Muscle layer of colon (tissue), 2 donors: ENCODE measurements around the gene CACNA2D3.

Source experiments
- H3K27ac ChIP-seq: one replicate; pipeline ENCODE4 v1.7.0; 2013; ENCODE audit warnings: low read depth, mild to moderate bottlenecking, low read length, moderate library complexity
- H3K27me3 ChIP-seq, 2 donors: one replicate each; pipeline ENCODE4 v1.7.0; 2013; ENCODE audit warnings: low read length in 2 of 2, mild to moderate bottlenecking in 2 of 2; ENCODE audit not compliant: insufficient read depth in 2 of 2, control insufficient read depth in 1 of 2
- H3K36me3 ChIP-seq: one replicate; pipeline ENCODE4 v1.7.0; 2013; ENCODE audit warnings: mild to moderate bottlenecking, low read length; ENCODE audit not compliant: insufficient read depth
- H3K4me1 ChIP-seq: one replicate; pipeline ENCODE4 v1.7.0; 2013; ENCODE audit warnings: mild to moderate bottlenecking, low read length; ENCODE audit not compliant: insufficient read depth
- H3K4me3 ChIP-seq, 2 donors: one replicate each; pipeline ENCODE4 v1.7.0; 2013; ENCODE audit warnings: low read length in 2 of 2, low read depth in 1 of 2, mild to moderate bottlenecking in 1 of 2, moderate library complexity in 1 of 2
- H3K9ac ChIP-seq: one replicate; pipeline ENCODE4 v1.7.0; 2013; ENCODE audit warnings: low read length
- H3K9me3 ChIP-seq: one replicate; pipeline ENCODE4 v1.7.0; 2013; ENCODE audit warnings: mild to moderate bottlenecking, low read length
- donor health status: abdominal sarcoma.
- donor health status: Adenocarcinoma of cecum.

Gene CACNA2D3

DNA sequence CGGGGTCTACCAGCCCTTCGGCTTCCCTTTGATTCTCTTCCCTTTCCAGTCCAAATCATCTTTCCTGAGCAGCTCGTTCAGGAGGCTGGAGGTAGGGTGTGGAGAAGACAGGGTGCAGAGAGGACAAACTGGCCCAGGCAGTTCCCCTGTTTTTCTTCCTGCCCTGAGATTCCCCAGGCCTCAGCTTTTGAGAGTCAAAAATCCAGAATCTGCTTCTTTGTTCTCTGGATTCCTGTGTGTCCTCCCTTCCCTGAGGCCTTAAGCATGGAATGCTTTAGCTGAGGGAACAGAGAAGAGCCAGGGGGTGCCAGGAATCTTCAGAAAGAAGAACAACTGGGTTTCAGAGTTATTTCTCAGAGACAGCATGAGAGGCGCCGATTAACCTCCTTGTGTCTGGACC, 832.2 kb downstream of the CACNA2D3 start:
- H3K36me3 ChIP-seq = no peaks in the 10 kb centered on the region
- peaks cover 4% of the 10 kb centered on the region for H3K4me1 ChIP-seq
- no peak overlapping the region for H3K4me3 ChIP-seq
- H3K27ac ChIP-seq = no peak overlapping the region
- H3K9ac ChIP-seq = no peak overlapping the region
- no peaks in the 10 kb centered on the region for H3K27me3 ChIP-seq
- no peaks in the 10 kb centered on the region for H3K9me3 ChIP-seq

DNA sequence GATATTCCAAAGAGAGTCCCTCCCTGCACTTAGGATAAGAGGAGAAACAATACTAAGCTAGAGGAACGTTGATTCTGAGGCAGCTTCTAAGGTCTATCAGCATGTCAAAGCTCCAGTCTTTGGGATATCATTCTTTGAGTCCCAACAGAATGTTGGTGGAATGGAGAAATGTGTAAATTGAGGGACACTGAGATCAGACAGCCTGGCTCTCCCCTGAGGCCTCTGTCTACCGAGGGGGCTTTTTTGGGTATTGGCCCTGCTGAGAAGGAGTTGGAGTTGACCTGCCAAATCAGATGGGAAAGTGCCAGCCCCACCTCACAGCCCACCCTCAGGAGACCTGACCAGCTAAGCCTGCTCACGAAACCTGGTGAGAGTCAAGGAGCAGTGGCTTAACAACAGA, 833.1 kb downstream of the CACNA2D3 start:
- Histone ChIP-seq H3K4me1 (peaks cover 4% of the 10 kb centered on the region), H3K36me3 (no peaks in the 10 kb centered on the region), H3K4me3 (no peak overlapping the region), H3K27ac (no peak overlapping the region), H3K9ac (no peak overlapping the region), H3K9me3 (no peaks in the 10 kb centered on the region), H3K27me3 (no peaks in the 10 kb centered on the region)

GRCh38 chr3:54955941-54956340, 833.6 kb downstream of the CACNA2D3 start:
- no peaks in the 10 kb centered on the region for H3K36me3 ChIP-seq
- no peak overlapping the region for H3K27ac ChIP-seq
- H3K9ac ChIP-seq = no peak overlapping the region
- H3K27me3 ChIP-seq = no peaks in the 10 kb centered on the region
- peaks cover 4% of the 10 kb centered on the region for H3K4me1 ChIP-seq
- no peak overlapping the region for H3K4me3 ChIP-seq
- no peaks in the 10 kb centered on the region for H3K9me3 ChIP-seq

GRCh38 chr3:54957711-54958110, 835.4 kb downstream of the CACNA2D3 start:
- no peaks in the 10 kb centered on the region for H3K36me3 ChIP-seq
- H3K4me3 ChIP-seq = no peak overlapping the region
- no peak overlapping the region for H3K9ac ChIP-seq
- no peaks in the 10 kb centered on the region for H3K9me3 ChIP-seq
- H3K27me3 ChIP-seq = no peaks in the 10 kb centered on the region
- H3K27ac ChIP-seq = no peak overlapping the region
- no peaks in the 10 kb centered on the region for H3K4me1 ChIP-seq

- Histone ChIP-seq H3K4me1 (no peaks in the 10 kb centered on the region), H3K9me3 (no peaks in the 10 kb centered on the region), H3K27ac (no peak overlapping the region), H3K36me3 (no peaks in the 10 kb centered on the region), H3K27me3 (no peaks in the 10 kb centered on the region), H3K9ac (no peak overlapping the region), H3K4me3 (no peak overlapping the region)
These were observed 837.7 kb downstream of the CACNA2D3 start for GRCh38 chr3:54960082-54960481.

DNA sequence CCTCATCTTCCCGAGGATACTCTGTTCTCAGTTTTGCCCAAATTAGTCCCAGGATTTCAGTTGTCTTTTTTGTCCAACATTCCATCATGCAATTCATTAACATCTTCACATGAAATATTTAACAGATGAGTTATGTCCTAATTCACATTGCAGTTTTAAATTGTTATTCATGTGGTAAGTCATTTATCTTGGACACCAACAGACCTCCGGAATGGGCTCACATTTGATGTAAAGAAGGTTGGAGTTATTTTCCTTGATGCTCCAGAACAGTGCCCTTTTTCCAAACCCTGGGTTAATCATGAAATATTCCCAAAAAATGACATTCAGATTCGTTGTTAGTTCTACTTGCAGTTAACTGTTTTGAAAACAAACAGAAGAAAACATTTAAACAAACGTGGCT, 838.3 kb downstream of the CACNA2D3 start:
- Histone ChIP-seq H3K27ac (no peak overlapping the region), H3K36me3 (no peaks in the 10 kb centered on the region), H3K4me1 (no peaks in the 10 kb centered on the region), H3K9ac (no peak overlapping the region), H3K9me3 (no peaks in the 10 kb centered on the region), H3K27me3 (no peaks in the 10 kb centered on the region), H3K4me3 (no peak overlapping the region)

DNA sequence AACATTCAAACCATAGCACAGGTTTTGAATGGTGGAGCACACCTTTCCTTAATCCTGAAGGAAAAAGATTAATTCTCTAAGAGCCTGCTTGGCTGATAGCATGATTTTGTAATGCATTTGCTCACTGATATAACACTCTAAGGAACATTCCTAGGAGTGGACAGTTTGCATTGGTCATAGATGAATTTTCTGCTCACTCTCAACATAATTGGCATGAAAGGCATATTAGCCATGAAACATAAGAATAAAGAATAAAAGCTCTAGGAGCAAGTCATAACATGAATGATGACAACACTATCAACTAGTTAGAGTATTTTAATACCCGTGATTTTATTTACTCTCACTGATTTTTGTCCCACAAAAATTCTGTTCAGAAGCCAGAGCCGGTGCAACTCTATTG, 839.8 kb downstream of the CACNA2D3 start:
- Histone ChIP-seq H3K36me3 (no peaks in the 10 kb centered on the region), H3K4me1 (no peaks in the 10 kb centered on the region), H3K27ac (no peak overlapping the region), H3K4me3 (no peak overlapping the region), H3K9me3 (no peaks in the 10 kb centered on the region), H3K27me3 (no peaks in the 10 kb centered on the region), H3K9ac (no peak overlapping the region)

- no peaks in the 10 kb centered on the region for H3K36me3 ChIP-seq
- no peak overlapping the region for H3K4me3 ChIP-seq
- no peak overlapping the region for H3K27ac ChIP-seq
These were observed 841.3 kb downstream of the CACNA2D3 start for GRCh38 chr3:54963641-54964040.

GRCh38 chr3:54964081-54964480, 841.7 kb downstream of the CACNA2D3 start:
- H3K36me3 ChIP-seq = no peaks in the 10 kb centered on the region

More at GRCh38 chr3:54963641-54964040, 841.3 kb downstream of the CACNA2D3 start:
- Histone ChIP-seq H3K9ac (no peak overlapping the region), H3K27me3 (no peaks in the 10 kb centered on the region), H3K4me1 (no peaks in the 10 kb centered on the region), H3K9me3 (no peaks in the 10 kb centered on the region)

DNA sequence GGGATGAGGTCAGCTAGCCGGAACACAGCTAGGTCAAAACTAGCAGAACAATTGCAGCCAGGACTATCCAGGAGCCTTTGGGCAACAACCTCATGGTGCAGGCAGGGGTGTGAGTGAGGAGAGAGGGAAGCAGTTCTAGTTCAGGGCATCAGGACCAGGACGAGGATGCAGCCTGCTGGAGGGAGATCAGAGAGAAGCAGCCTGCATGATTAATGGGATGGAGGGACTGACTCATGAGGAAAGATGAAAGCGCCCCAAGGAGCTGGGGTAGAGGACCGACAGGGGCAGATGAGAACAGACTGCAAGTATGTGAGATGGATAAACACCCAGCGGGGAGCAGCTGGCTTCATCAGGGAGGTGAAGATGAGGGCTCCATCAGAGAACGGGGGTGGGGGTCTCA, 843.4 kb downstream of the CACNA2D3 start:
- Histone ChIP-seq H3K4me1 (no peaks in the 10 kb centered on the region), H3K27ac (no peak overlapping the region), H3K27me3 (no peaks in the 10 kb centered on the region), H3K36me3 (no peaks in the 10 kb centered on the region), H3K4me3 (no peak overlapping the region), H3K9me3 (no peaks in the 10 kb centered on the region), H3K9ac (no peak overlapping the region)

More at GRCh38 chr3:54964081-54964480, 841.7 kb downstream of the CACNA2D3 start:
- no peaks in the 10 kb centered on the region for H3K27me3 ChIP-seq
- H3K9ac ChIP-seq = no peak overlapping the region
- no peaks in the 10 kb centered on the region for H3K9me3 ChIP-seq
- no peaks in the 10 kb centered on the region for H3K4me1 ChIP-seq
- no peak overlapping the region for H3K27ac ChIP-seq
- H3K4me3 ChIP-seq = no peak overlapping the region

GRCh38 chr3:54966979-54967378, 844.6 kb downstream of the CACNA2D3 start:
- Histone ChIP-seq H3K27me3 (no peaks in the 10 kb centered on the region), H3K9me3 (no peaks in the 10 kb centered on the region), H3K36me3 (no peaks in the 10 kb centered on the region), H3K4me3 (no peak overlapping the region), H3K4me1 (no peaks in the 10 kb centered on the region), H3K27ac (no peak overlapping the region), H3K9ac (no peak overlapping the region)

DNA sequence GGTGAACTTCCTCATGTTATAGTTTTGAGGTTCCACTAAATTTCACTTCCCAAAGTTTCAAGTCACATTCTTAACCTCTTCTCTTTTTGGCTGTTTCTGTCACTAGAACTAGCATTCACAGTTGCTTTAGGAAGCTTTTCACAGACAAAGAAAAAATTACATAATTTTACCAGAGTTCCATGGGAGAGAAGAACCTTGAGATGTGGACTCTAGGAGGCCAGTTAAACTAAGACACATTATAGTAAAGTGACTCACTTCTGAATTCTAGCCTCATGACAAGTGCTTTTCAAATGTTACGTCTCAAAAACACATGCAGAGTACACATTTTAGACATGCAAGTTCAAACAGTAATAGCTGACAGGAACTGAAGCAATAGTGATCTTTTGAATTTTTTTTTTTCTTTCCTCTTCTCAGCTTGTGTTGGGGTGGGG, 845.4 kb downstream of the CACNA2D3 start:
- no peaks in the 10 kb centered on the region for H3K27me3 ChIP-seq
- no peak overlapping the region for H3K9ac ChIP-seq
- no peaks in the 10 kb centered on the region for H3K36me3 ChIP-seq
- H3K4me1 ChIP-seq = no peaks in the 10 kb centered on the region
- H3K27ac ChIP-seq = no peak overlapping the region
- no peak overlapping the region for H3K4me3 ChIP-seq
- no peaks in the 10 kb centered on the region for H3K9me3 ChIP-seq
